K562 (cell line): ENCODE results near the gene LNPEP. TPM values are rescaled to one million over a fixed set of nuclear protein-coding genes. Genes with fewer than 3 reads are reported as not detected.
A peak's percentile ranks its signal among the peaks of the same experiment; 100 is the strongest.

Source experiments
- ARID2 ChIP-seq: fragments of 450-650 bp; IDR thresholded peaks from 2 replicates; pipeline ENCODE4 v1.6.1; 2017; ENCODE audit warnings: antibody characterized with exemption, mild to moderate bottlenecking
- BRF2 ChIP-seq: IDR thresholded peaks from 3 replicates; pipeline ENCODE4 v1.6.1; 2011; ENCODE audit warnings: borderline replicate concordance, mild to moderate bottlenecking; ENCODE audit not compliant: insufficient read length, insufficient read depth
- CCNT2 ChIP-seq: IDR thresholded peaks from 2 replicates; pipeline ENCODE4 v1.6.1; 2011; ENCODE audit warnings: borderline replicate concordance, low read depth, mild to moderate bottlenecking, moderate library complexity, mixed read lengths, low read length; ENCODE audit not compliant: insufficient read length; ENCODE audit errors: extremely low read depth
- DLX4 ChIP-seq: fragments of 250-450 bp; sonication (Bioruptor Pico); IDR thresholded peaks from 2 replicates; pipeline ENCODE4 v1.6.1; 2021; ENCODE audit warnings: mild to moderate bottlenecking
- EWSR1 ChIP-seq: fragments of 450-650 bp; IDR thresholded peaks from 2 replicates; pipeline ENCODE4 v1.6.1; 2018; ENCODE audit warnings: borderline replicate concordance, mild to moderate bottlenecking, low read depth, moderate library complexity; ENCODE audit not compliant: partially characterized antibody
- FOXJ3 ChIP-seq: sonication (generic); formaldehyde crosslinking; IDR thresholded peaks from 2 replicates; pipeline ENCODE4 v1.4.0; 2020; ENCODE audit warnings: mild to moderate bottlenecking, missing genetic modification reagents
- HCFC1 ChIP-seq: IDR thresholded peaks from 2 replicates; pipeline ENCODE4 v1.6.1; 2012; ENCODE audit warnings: low read depth, low read length, improper control_type of control experiment
- HDAC8 ChIP-seq: fragments of 450-650 bp; IDR thresholded peaks from 2 replicates; pipeline ENCODE4 v1.6.1; 2016; ENCODE audit warnings: mild to moderate bottlenecking, missing genetic modification characterization, moderate library complexity, missing compliant biosample characterization
- HDGF ChIP-seq: fragments of 450-650 bp; IDR thresholded peaks from 2 replicates; pipeline ENCODE4 v1.6.1; 2016
- HMGN3 ChIP-seq: IDR thresholded peaks from 2 replicates; pipeline ENCODE4 v1.6.1; 2011; ENCODE audit warnings: borderline replicate concordance, low read depth, mild to moderate bottlenecking, mixed read lengths, low read length; ENCODE audit not compliant: insufficient read length; ENCODE audit errors: extremely low read depth
- MTA3 ChIP-seq: fragments of 450-650 bp; formaldehyde crosslinking; IDR thresholded peaks from 2 replicates; pipeline ENCODE4 v1.6.1; 2017; ENCODE audit warnings: mild to moderate bottlenecking, borderline replicate concordance
- MYC ChIP-seq, 2 experiments: fragments of 250-450 bp in 1 of 2; sonication (Bioruptor Pico) in 1 of 2; IDR thresholded peaks; 2 replicates each; pipeline versions ENCODE4 v1.5.1 to v1.6.1; 2012 to 2021; ENCODE audit warnings: low read depth in 2 of 2, borderline replicate concordance in 1 of 2, improper control_type of control experiment in 1 of 2, low read length in 1 of 2, mild to moderate bottlenecking in 1 of 2, moderate library complexity in 1 of 2
- OTX1 ChIP-seq: fragments of 450-650 bp; formaldehyde crosslinking; IDR thresholded peaks from 2 replicates; pipeline ENCODE4 v1.4.0; 2022; ENCODE audit warnings: mild to moderate bottlenecking
- POLR2AphosphoS5 ChIP-seq: IDR thresholded peaks from 2 replicates; pipeline ENCODE4 v1.6.1; 2011; ENCODE audit warnings: mild to moderate bottlenecking, low read depth, low read length, moderate library complexity; ENCODE audit not compliant: control insufficient read depth, insufficient read depth
- PTRF ChIP-seq: fragments of 450-650 bp; IDR thresholded peaks from 2 replicates; pipeline ENCODE4 v1.6.1; 2016; ENCODE audit warnings: mild to moderate bottlenecking, missing genetic modification characterization, missing compliant biosample characterization
- RUNX1 ChIP-seq: sonication (generic); IDR thresholded peaks from 2 replicates; pipeline ENCODE4 v1.6.1; 2016; ENCODE audit warnings: antibody characterized with exemption, low read depth
- SMARCC2 ChIP-seq: fragments of 450-650 bp; IDR thresholded peaks from 2 replicates; pipeline ENCODE4 v1.6.1; 2017; ENCODE audit warnings: antibody characterized with exemption, moderate library complexity, mild to moderate bottlenecking, low read depth
- STAT5A ChIP-seq: IDR thresholded peaks from 2 replicates; pipeline ENCODE4 v1.6.1; 2012; ENCODE audit warnings: low read length, inconsistent platforms, borderline replicate concordance
- TBL1XR1 ChIP-seq, 2 experiments: IDR thresholded peaks; 2 replicates each; pipeline ENCODE4 v1.6.1; 2012; ENCODE audit warnings: improper control_type of control experiment in 2 of 2, low read length in 2 of 2, mild to moderate bottlenecking in 1 of 2
- ZBTB5 ChIP-seq: fragments of 450-650 bp; IDR thresholded peaks from 2 replicates; pipeline ENCODE4 v1.6.1; 2017; ENCODE audit warnings: antibody characterized with exemption
- ZNF134 ChIP-seq: fragments of 250-450 bp; sonication (Bioruptor Pico); conservative IDR thresholded peaks from 2 replicates; pipeline ENCODE4 v1.4.0; 2020
- ZNF3 ChIP-seq: fragments of 250-450 bp; sonication (Bioruptor Pico); IDR thresholded peaks from 2 replicates; pipeline ENCODE4 v1.5.0; 2021; ENCODE audit warnings: mild to moderate bottlenecking, moderate library complexity
- ZNF695 ChIP-seq: fragments of 450-650 bp; formaldehyde crosslinking; IDR thresholded peaks from 2 replicates; pipeline ENCODE4 v1.4.0; 2020; ENCODE audit warnings: mild to moderate bottlenecking, moderate library complexity
- polyA plus RNA-seq, 8 experiments: library from polyadenylated mRNA; depleted of rRNA in 4 of 8; stranded (reverse) in 5 of 8; unstranded in 3 of 8; fragments of >200 nt; fragmentation: Nextera tagmentation in 2 of 8; fragmentation: Illumina TruSeq in 1 of 8; extraction: Ambion mirVana in 2 of 8; extraction: Trizol in 1 of 8; gene quantifications; 2 replicates each; pipeline versions ENCODE4 v1.2.1 to v1.2.3, GENCODE V29; 2011 to 2014; ENCODE audit warnings: inconsistent platforms in 1 of 8, missing spikeins in 1 of 8
- total RNA-seq, 7 experiments: library from RNA; depleted of rRNA in 6 of 7; stranded (reverse); fragments of >200 nt in 6 of 7; fragmentation: Illumina TruSeq in 2 of 7; extraction: Trizol in 2 of 7; gene quantifications; 2 replicates each; pipeline versions ENCODE4 v1.2.1 to v1.2.3, GENCODE V29; 2011 to 2021; ENCODE audit warnings: low replicate concordance in 1 of 7

Gene LNPEP
- total and polyA plus RNA-seq, 9 of the 15 experiments (the other 6 are each of a cell fraction or from before 2014, with no cell fraction given): 2.6 to 27.9 (median 11.2) TPM

- no peak for TF ChIP-seq HDAC8 (tag)
- no peak for TF ChIP-seq SMARCC2
- TF ChIP-seq HDGF: no peak
- peak; percentile 48; the same call in 1 of the 2 replicates for TF ChIP-seq HCFC1
- TF ChIP-seq HMGN3: peak; percentile 91
- TF ChIP-seq BRF2: no peak
- TF ChIP-seq FOXJ3 (CRISPR knock-in tag): no peak
- TF ChIP-seq ZNF695: no peak
- peak; percentile 54 to 59; a peak in 2 of 4 replicates for TF ChIP-seq TBL1XR1 (IDR thresholded peaks at IDR 0.05; ENCODE audit: low read length in 2 of 2)
- TF ChIP-seq RUNX1: no peak; the same call in 1 of the 2 replicates
- TF ChIP-seq DLX4 (CRISPR knock-in tag): no peak
- no peak for TF ChIP-seq EWSR1
- no peak for TF ChIP-seq ZNF3 (CRISPR knock-in tag)
- peak; percentile 88 for TF ChIP-seq CCNT2
- no peak for TF ChIP-seq ZBTB5
- TF ChIP-seq POLR2AphosphoS5: 0 out of 2 replicates have a peak, but pooled peaks have one; percentile 39
- TF ChIP-seq MTA3: peak; percentile 74; the same call in 1 of the 2 replicates
- TF ChIP-seq STAT5A: no peak; the same call in 1 of the 2 replicates
- TF ChIP-seq MYC (IDR thresholded peaks at IDR 0.05; ENCODE audit: low read depth, low read length): peak; percentile 74
- no peak; the same call in 1 of the 2 replicates for TF ChIP-seq MYC (CRISPR knock-in tag; IDR thresholded peaks at IDR 0.05; ENCODE audit: borderline replicate concordance, low read depth)
- no peak for TF ChIP-seq PTRF
- TF ChIP-seq ZNF134: no peak
- no peak for TF ChIP-seq ARID2
- 0 out of 2 replicates have a peak, but pooled peaks have one; percentile 8 for TF ChIP-seq OTX1 (CRISPR knock-in tag)
These were observed at the start of gene LNPEP (continued) for GRCh38 chr5:96935559-96936430.
